22Rv1 (cell line): ENCODE measurements around the gene GPR68.

ENCODE experiments used
- ZFX ChIP-seq: fragments of 450-650 bp; IDR thresholded peaks from 2 replicates; pipeline ENCODE4 v1.6.1; 2017; ENCODE audit warnings: antibody characterized with exemption, borderline replicate concordance
- TF ChIP-seq, protein P1 (sequence below): fragments of 450-650 bp; IDR thresholded peaks from 2 replicates; pipeline ENCODE4 v1.5.1; 2017; ENCODE audit warnings: mild to moderate bottlenecking

DNA sequence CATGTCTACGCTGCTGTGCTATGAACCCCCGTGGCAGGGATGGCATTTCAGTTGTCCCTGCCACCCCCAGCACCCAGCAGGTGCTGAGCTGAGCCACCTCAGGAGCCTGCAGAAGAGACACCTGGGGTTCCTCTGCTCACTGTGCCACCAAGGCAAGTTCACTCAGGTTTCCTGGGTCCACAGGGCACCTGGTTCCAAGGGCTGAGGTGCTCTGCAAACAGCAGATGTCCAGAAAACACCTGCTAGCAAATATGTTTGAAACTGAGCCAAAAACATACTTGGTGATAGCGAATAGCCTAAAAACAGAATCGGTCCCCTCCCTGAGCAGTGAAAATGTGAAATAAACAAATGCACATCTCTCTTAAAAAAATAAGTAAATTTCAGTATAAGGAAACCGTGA lies 35.6 kb upstream of the GPR68 start:
- TF ChIP-seq, protein P1, sequence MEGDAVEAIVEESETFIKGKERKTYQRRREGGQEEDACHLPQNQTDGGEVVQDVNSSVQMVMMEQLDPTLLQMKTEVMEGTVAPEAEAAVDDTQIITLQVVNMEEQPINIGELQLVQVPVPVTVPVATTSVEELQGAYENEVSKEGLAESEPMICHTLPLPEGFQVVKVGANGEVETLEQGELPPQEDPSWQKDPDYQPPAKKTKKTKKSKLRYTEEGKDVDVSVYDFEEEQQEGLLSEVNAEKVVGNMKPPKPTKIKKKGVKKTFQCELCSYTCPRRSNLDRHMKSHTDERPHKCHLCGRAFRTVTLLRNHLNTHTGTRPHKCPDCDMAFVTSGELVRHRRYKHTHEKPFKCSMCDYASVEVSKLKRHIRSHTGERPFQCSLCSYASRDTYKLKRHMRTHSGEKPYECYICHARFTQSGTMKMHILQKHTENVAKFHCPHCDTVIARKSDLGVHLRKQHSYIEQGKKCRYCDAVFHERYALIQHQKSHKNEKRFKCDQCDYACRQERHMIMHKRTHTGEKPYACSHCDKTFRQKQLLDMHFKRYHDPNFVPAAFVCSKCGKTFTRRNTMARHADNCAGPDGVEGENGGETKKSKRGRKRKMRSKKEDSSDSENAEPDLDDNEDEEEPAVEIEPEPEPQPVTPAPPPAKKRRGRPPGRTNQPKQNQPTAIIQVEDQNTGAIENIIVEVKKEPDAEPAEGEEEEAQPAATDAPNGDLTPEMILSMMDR: no peak
- no peak for TF ChIP-seq ZFX
